Osteoblast (primary cell): ENCODE data around the gene DTNBP1. TPM values are rescaled to one million over a fixed set of nuclear protein-coding genes. Genes with fewer than 3 reads are reported as not detected.

Experiments
- DNase-seq: peaks from one replicate; pipeline ENCODE4 v3.0.0; 2011; ENCODE audit warnings: low spot score, mixed read lengths; ENCODE audit not compliant: insufficient read length; ENCODE audit errors: missing footprints
- H2AFZ ChIP-seq: 2 replicates; pipeline ENCODE4 v1.6.0; 2011; ENCODE audit warnings: mild to moderate bottlenecking, low read length
- H3K27ac ChIP-seq: 2 replicates; pipeline ENCODE4 v1.5.1; 2011; ENCODE audit warnings: mild to moderate bottlenecking, low read depth, low read length, moderate library complexity
- H3K27me3 ChIP-seq: 2 replicates; pipeline ENCODE4 v1.6.0; 2012; ENCODE audit warnings: mild to moderate bottlenecking, control low read depth, inconsistent platforms, low read length, moderate library complexity; ENCODE audit not compliant: insufficient read depth
- H3K36me3 ChIP-seq: 2 replicates; pipeline ENCODE4 v1.5.1; 2011; ENCODE audit warnings: mild to moderate bottlenecking, low read length, control low read depth, moderate library complexity; ENCODE audit not compliant: insufficient read depth
- H3K4me1 ChIP-seq: 2 replicates; pipeline ENCODE4 v1.5.1; 2011; ENCODE audit warnings: mild to moderate bottlenecking, low read length, control low read depth, moderate library complexity; ENCODE audit not compliant: insufficient read depth
- H3K4me2 ChIP-seq: 2 replicates; pipeline ENCODE4 v1.6.0; 2011; ENCODE audit warnings: mild to moderate bottlenecking, low read length; ENCODE audit not compliant: insufficient read depth
- H3K4me3 ChIP-seq: fragments of 200-600 bp; sonication (generic); 3 replicates; pipeline ENCODE4 v1.5.1; 2012; ENCODE audit warnings: mild to moderate bottlenecking, low read length, inconsistent platforms; ENCODE audit not compliant: insufficient read depth
- H3K79me2 ChIP-seq: 2 replicates; pipeline ENCODE4 v1.6.0; 2012; ENCODE audit warnings: mild to moderate bottlenecking, low read length, control low read depth, inconsistent platforms; ENCODE audit not compliant: insufficient read depth
- H3K9me3 ChIP-seq: 2 replicates; pipeline ENCODE4 v1.5.1; 2011; ENCODE audit warnings: low read depth, low read length, control low read depth
- H4K20me1 ChIP-seq: 2 replicates; pipeline ENCODE4 v1.6.0; 2012; ENCODE audit warnings: mild to moderate bottlenecking, low read length, control low read depth; ENCODE audit not compliant: insufficient read depth
- CTCF ChIP-seq: IDR thresholded peaks from 2 replicates; pipeline ENCODE4 v1.5.1; 2011; ENCODE audit warnings: mild to moderate bottlenecking, low read depth, low read length, moderate library complexity; ENCODE audit errors: extremely low read depth
- total RNA-seq: library from RNA; depleted of rRNA; stranded (reverse); fragments of >200 nt; gene quantifications from 2 replicates; pipeline ENCODE4 v1.2.3, GENCODE V29; 2012

DTNBP1 gene
- total RNA-seq, 1 donor: 5.8 TPM

- Histone ChIP-seq H3K9me3 (no peaks in the 10 kb centered on the region), H3K27ac (no peak overlapping the region), H4K20me1 (no peaks in the 10 kb centered on the region), H2AFZ (no peak overlapping the region), H3K36me3 (no peaks in the 10 kb centered on the region), H3K27me3 (no peaks in the 10 kb centered on the region), H3K4me1 (no peaks in the 10 kb centered on the region), H3K79me2 (no peaks in the 10 kb centered on the region), H3K4me3 (no peak overlapping the region), H3K4me2 (no peak overlapping the region)
- no peak for TF ChIP-seq CTCF
- DNase-seq: no peak
These were observed 68.1 kb downstream of the DTNBP1 start for GRCh38 chr6:15594512-15595259.

- no peak overlapping the region for H3K4me2 ChIP-seq
- H3K4me3 ChIP-seq: no peak overlapping the region
- no peaks in the 10 kb centered on the region for H3K27me3 ChIP-seq
- no peaks in the 10 kb centered on the region for H3K4me1 ChIP-seq
- H3K79me2 ChIP-seq: no peaks in the 10 kb centered on the region
- TF ChIP-seq CTCF: no peak
- DNase-seq: no peak
- H3K27ac ChIP-seq: no peak overlapping the region
- no peak overlapping the region for H2AFZ ChIP-seq
- H4K20me1 ChIP-seq: no peaks in the 10 kb centered on the region
- H3K36me3 ChIP-seq: no peaks in the 10 kb centered on the region
- H3K9me3 ChIP-seq: no peaks in the 10 kb centered on the region
These were observed 69.0 kb downstream of the DTNBP1 start for GRCh38 chr6:15593798-15594197.

- no peak for DNase-seq
- H3K79me2 ChIP-seq: no peaks in the 10 kb centered on the region
- no peaks in the 10 kb centered on the region for H3K36me3 ChIP-seq
- no peaks in the 10 kb centered on the region for H3K27me3 ChIP-seq
- H3K4me1 ChIP-seq: no peaks in the 10 kb centered on the region
- TF ChIP-seq CTCF: no peak
- H3K9me3 ChIP-seq: no peaks in the 10 kb centered on the region
- no peak overlapping the region for H3K4me3 ChIP-seq
- H3K27ac ChIP-seq: no peak overlapping the region
- H4K20me1 ChIP-seq: no peaks in the 10 kb centered on the region
- no peak overlapping the region for H3K4me2 ChIP-seq
- H2AFZ ChIP-seq: no peak overlapping the region
These were observed 70.2 kb downstream of the DTNBP1 start for GRCh38 chr6:15592610-15593009.

- no peak for TF ChIP-seq CTCF
- Histone ChIP-seq H3K79me2 (no peaks in the 10 kb centered on the region), H3K4me1 (no peaks in the 10 kb centered on the region), H4K20me1 (no peaks in the 10 kb centered on the region), H2AFZ (no peak overlapping the region), H3K27me3 (no peaks in the 10 kb centered on the region), H3K4me2 (no peak overlapping the region), H3K27ac (peak overlapping the region; percentile 3), H3K9me3 (no peaks in the 10 kb centered on the region), H3K36me3 (no peaks in the 10 kb centered on the region), H3K4me3 (no peak overlapping the region)
- DNase-seq: peak; percentile 82
These were observed 73.7 kb downstream of the DTNBP1 start for GRCh38 chr6:15588971-15589634.
